Sigmoid colon (tissue), 7 donors: ENCODE results near the gene NAP1L1. TPM values are rescaled to one million over a fixed set of nuclear protein-coding genes. Genes with fewer than 3 reads are reported as not detected.

Experiments
- DNase-seq: peaks from one replicate; pipeline ENCODE4 v3.0.0-alpha.2; 2019
- H3K27ac ChIP-seq, 4 donors: fragments of 200-600 bp; sonication (generic); one replicate each; pipeline ENCODE4 v1.5.1; 2016 to 2019; ENCODE audit warnings: mild to moderate bottlenecking in 1 of 4
- H3K27me3 ChIP-seq, 3 donors: fragments of 200-600 bp; sonication (generic); one replicate each; pipeline ENCODE4 v1.5.1; 2019; ENCODE audit warnings: mild to moderate bottlenecking in 1 of 3
- H3K36me3 ChIP-seq, 4 donors: fragments of 200-600 bp; sonication (generic); one replicate each; pipeline ENCODE4 v1.5.1; 2016 to 2019
- H3K4me1 ChIP-seq, 4 donors: fragments of 200-600 bp; sonication (generic); one replicate each; pipeline ENCODE4 v1.5.1; 2017 to 2019
- H3K4me3 ChIP-seq, 4 donors: fragments of 200-600 bp; sonication (generic); one replicate each; pipeline ENCODE4 v1.5.1; 2017 to 2019; ENCODE audit warnings: mild to moderate bottlenecking in 2 of 4, moderate library complexity in 1 of 4
- H3K9me3 ChIP-seq, 4 donors: fragments of 200-600 bp in 3 of 4; sonication (generic) in 3 of 4; one replicate each; pipeline versions ENCODE4 v1.5.1 to v1.6.1; 2013 to 2019
- CTCF ChIP-seq, 4 experiments: fragments of 450-650 bp in 3 of 4; fragments of 200-600 bp in 1 of 4; IDR thresholded peaks; one replicate each; pipeline ENCODE4 v1.5.1; 2016 to 2019; ENCODE audit warnings: antibody characterized with exemption in 4 of 4, mild to moderate bottlenecking in 3 of 4, moderate library complexity in 2 of 4
- EP300 ChIP-seq, 4 donors: sonication (generic); formaldehyde crosslinking; IDR thresholded peaks; one replicate each; pipeline ENCODE4 v1.6.1; 2017; ENCODE audit warnings: antibody characterized with exemption in 4 of 4
- POLR2A ChIP-seq, 2 donors: fragments of 450-650 bp; IDR thresholded peaks; one replicate each; pipeline ENCODE4 v1.6.1; 2016; ENCODE audit warnings: antibody characterized with exemption in 2 of 2, mild to moderate bottlenecking in 2 of 2, moderate library complexity in 2 of 2
- POLR2AphosphoS5 ChIP-seq, 4 donors: sonication (generic); formaldehyde crosslinking; IDR thresholded peaks; one replicate each; pipeline ENCODE4 v1.6.1; 2017; ENCODE audit warnings: antibody characterized with exemption in 4 of 4
- WGBS, 2 donors: extraction: QIAGEN DNeasy Blood & Tissue Kit; methylation state at CpG; one replicate each; pipeline ENCODE4 v1.1.7; 2013; 5-methylcytosine and 5-hydroxymethylcytosine counted together
- intact Hi-C: fragments of 100-400 bp; cut with DNase I; formaldehyde crosslinking; loops from one replicate; pipeline ENCODE4 v1.15.1; 2023
- polyA plus RNA-seq, 3 donors: library from polyadenylated mRNA; stranded (reverse); fragments of 200-250 nt; gene quantifications; one replicate each; pipeline ENCODE4 v1.2.3, GENCODE V29; 2013
- total RNA-seq, 4 donors: library from RNA; depleted of rRNA; stranded (reverse); fragments of >200 nt; gene quantifications; one replicate each; pipeline ENCODE4 v1.1.0, GENCODE V29; 2016
- donor health status: healthy with polysubstance abuse.
- donor health status: Bipolar disorder and iron deficiency.
- donor health status: healthy.

Gene NAP1L1
- total and polyA plus RNA-seq, 7 donors: 103 to 424 (median 321) TPM

GRCh38 chr12:76008428-76008827 lies 76.1 kb downstream of the NAP1L1 start:
- H3K4me3 ChIP-seq: no peak overlapping the region
- WGBS, 2 donors: 74 to 79% methylated on average over 3 of the region's 3 CpGs
- intact Hi-C loops: no loop called here
- TF ChIP-seq EP300 (IDR thresholded peaks at IDR 0.05) (no peak), POLR2A (IDR thresholded peaks at IDR 0.05) (no peak), CTCF (IDR thresholded peaks at IDR 0.05) (no peak), POLR2AphosphoS5 (IDR thresholded peaks at IDR 0.05) (no peak)
- H3K4me1 ChIP-seq: no peaks in the 10 kb centered on the region
- H3K27ac ChIP-seq: no peak overlapping the region
- no peaks in the 10 kb centered on the region for H3K36me3 ChIP-seq
- H3K27me3 ChIP-seq: no peaks in the 10 kb centered on the region
- no peaks in the 10 kb centered on the region for H3K9me3 ChIP-seq
- no peak for DNase-seq

- H3K9me3 ChIP-seq: no peaks in the 10 kb centered on the region
- no peak overlapping the region for H3K27ac ChIP-seq
- no peak for DNase-seq
- H3K36me3 ChIP-seq: no peaks in the 10 kb centered on the region
- no peak overlapping the region for H3K4me3 ChIP-seq
- H3K27me3 ChIP-seq: no peaks in the 10 kb centered on the region
- no peaks in the 10 kb centered on the region for H3K4me1 ChIP-seq
- WGBS, 2 donors: 91 to 92% methylated on average over 8 of the region's 8 CpGs
- intact Hi-C loops: no loop called here
- TF ChIP-seq POLR2AphosphoS5 (IDR thresholded peaks at IDR 0.05) (no peak), CTCF (IDR thresholded peaks at IDR 0.05) (no peak), POLR2A (IDR thresholded peaks at IDR 0.05) (no peak), EP300 (IDR thresholded peaks at IDR 0.05) (no peak)
Observed at GRCh38 chr12:76007640-76008039, 76.8 kb downstream of the NAP1L1 start.

- 84 to 86% methylated on average over 9 of the region's 9 CpGs for WGBS, 2 donors
- DNase-seq: no peak
- no peaks in the 10 kb centered on the region for H3K27me3 ChIP-seq
- intact Hi-C loops: no loop called here
- H3K4me3 ChIP-seq: no peak overlapping the region
- no peaks in the 10 kb centered on the region for H3K36me3 ChIP-seq
- H3K4me1 ChIP-seq: no peaks in the 10 kb centered on the region
- no peaks in the 10 kb centered on the region for H3K9me3 ChIP-seq
- no peak overlapping the region for H3K27ac ChIP-seq
- TF ChIP-seq CTCF (IDR thresholded peaks at IDR 0.05): no peak
- TF ChIP-seq POLR2A (IDR thresholded peaks at IDR 0.05): no peak
- TF ChIP-seq EP300 (IDR thresholded peaks at IDR 0.05): no peak
- TF ChIP-seq POLR2AphosphoS5 (IDR thresholded peaks at IDR 0.05): no peak
Observed at GRCh38 chr12:76006028-76006925, 78.2 kb downstream of the NAP1L1 start.

GRCh38 chr12:76003355-76003638 lies 81.2 kb downstream of the NAP1L1 start:
- WGBS, 2 donors: 90 to 92% methylated on average over 2 of the region's 2 CpGs

GRCh38 chr12:76002598-76003354 lies 81.7 kb downstream of the NAP1L1 start:
- intact Hi-C loops: no loop called here

More at GRCh38 chr12:76003355-76003638, 81.2 kb downstream of the NAP1L1 start:
- intact Hi-C loops: no loop called here
- Histone ChIP-seq H3K4me1 (no peaks in the 10 kb centered on the region), H3K4me3 (no peak overlapping the region), H3K9me3 (no peaks in the 10 kb centered on the region), H3K36me3 (no peaks in the 10 kb centered on the region), H3K27ac (no peak overlapping the region), H3K27me3 (no peaks in the 10 kb centered on the region)
- TF ChIP-seq POLR2AphosphoS5 (IDR thresholded peaks at IDR 0.05): no peak
- DNase-seq: no peak

More at GRCh38 chr12:76002598-76003354, 81.7 kb downstream of the NAP1L1 start:
- no peaks in the 10 kb centered on the region for H3K27me3 ChIP-seq
- no peaks in the 10 kb centered on the region for H3K9me3 ChIP-seq
- DNase-seq: no peak
- WGBS, 2 donors: 86 to 90% methylated on average over 1 of the region's 1 CpG
- no peaks in the 10 kb centered on the region for H3K36me3 ChIP-seq
- H3K4me3 ChIP-seq: no peak overlapping the region
- H3K27ac ChIP-seq: no peak overlapping the region
- TF ChIP-seq POLR2A (IDR thresholded peaks at IDR 0.05): no peak
- TF ChIP-seq EP300 (IDR thresholded peaks at IDR 0.05): no peak
- no peak for TF ChIP-seq CTCF (IDR thresholded peaks at IDR 0.05)
- TF ChIP-seq POLR2AphosphoS5 (IDR thresholded peaks at IDR 0.05): no peak
- H3K4me1 ChIP-seq: no peaks in the 10 kb centered on the region
